Activated CD4-positive, alpha-beta T cell treated with anti-CD3 and anti-CD28 coated beads, Interleukin-2, Interleukin-6, amounts not matched to agents 100 ng/mL and 50 ng/mL, durations not matched to agents 16 hours and 8 hours (primary cell): ENCODE data around the gene C11orf24.
"Not testable (repeated sequence)": the region's sequence is repeated elsewhere in the genome, so short reads cannot be mapped to it uniquely, and the experiment has no call there.

Experiments
- DNase-seq: peaks from one replicate; pipeline ENCODE4 v3.0.0-alpha.2; 2020

Gene C11orf24

DNA sequence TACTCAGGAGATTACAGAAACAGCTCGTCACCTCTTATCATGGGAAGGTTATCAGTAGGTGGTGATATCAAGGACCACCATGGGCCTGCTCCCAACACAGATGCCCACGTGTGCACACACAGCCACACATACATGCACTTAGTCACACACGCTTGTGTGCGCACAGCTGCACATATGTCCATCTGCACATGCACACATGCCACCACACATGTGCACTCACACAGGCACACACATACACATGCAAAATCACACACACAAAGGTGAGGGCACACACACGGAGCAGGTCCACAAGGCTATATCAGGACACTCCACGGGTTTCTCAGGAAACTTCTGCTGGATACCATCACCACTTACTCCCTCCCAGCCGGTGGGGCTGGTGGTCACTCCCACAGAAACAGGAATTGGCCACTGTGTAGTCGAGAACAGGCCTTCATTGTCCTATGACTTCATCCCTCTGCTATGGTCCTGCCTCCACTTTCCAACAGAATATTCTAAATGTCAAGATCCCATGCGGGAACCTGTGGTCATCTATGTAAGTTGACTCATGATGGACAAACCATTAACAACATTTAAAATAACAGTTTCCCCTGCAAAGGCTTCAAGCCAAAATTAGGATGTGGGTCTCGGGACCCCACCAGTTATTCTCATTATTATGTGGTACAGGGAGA is 2.2 kb downstream of the C11orf24 start:
- no peak for DNase-seq

- DNase-seq = no peak
Observed at GRCh38 chr11:68267881-68268240, 3.9 kb downstream of the C11orf24 start.

- DNase-seq = no peak
Observed at GRCh38 chr11:68266936-68267880, 4.6 kb downstream of the C11orf24 start.

- no peak for DNase-seq
Observed at GRCh38 chr11:68266121-68266891, 5.5 kb downstream of the C11orf24 start.

DNA sequence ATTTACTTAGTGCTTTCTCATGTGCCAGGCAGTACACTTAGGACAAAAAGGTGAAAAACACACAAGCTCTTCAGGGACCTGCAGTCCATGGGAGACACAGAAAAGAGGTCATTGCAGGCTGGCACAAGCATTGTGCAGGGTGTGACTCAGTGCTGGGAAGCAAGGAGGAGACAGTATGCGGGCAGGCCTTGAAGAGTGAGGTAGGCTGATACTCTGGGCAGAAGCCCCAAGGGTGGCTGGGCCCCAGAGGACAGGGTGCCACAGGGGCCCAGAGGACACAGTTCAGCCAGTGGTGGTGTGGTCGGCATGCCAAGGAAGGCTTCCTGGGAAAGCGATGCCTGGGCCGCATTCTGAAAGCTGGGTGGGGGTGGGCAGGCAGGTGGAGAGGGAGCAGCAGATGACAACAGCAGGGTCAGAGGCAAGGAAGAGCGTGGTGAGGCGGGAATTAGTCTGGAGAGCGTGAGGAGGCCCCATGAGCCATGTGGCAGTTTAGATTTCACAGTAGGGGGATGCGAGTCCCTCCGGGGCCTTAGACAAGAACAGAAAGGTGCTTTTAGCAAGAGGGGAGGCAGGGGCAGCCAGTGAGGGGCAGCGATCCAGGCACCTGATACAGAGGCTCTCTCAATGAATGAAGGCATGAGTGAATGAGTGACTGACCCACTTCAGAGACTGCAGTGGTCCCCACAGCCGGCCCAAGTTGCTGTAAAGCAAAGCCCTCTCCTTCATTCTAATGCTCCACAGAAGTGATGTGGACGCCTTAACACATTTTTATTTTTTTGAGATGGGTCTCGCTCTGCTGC is 6.8 kb downstream of the C11orf24 start:
- DNase-seq = no peak

GRCh38 chr11:68264244-68264643 is 7.5 kb downstream of the C11orf24 start:
- DNase-seq = no peak

- DNase-seq = no peak
Observed at GRCh38 chr11:68263444-68264035, 8.2 kb downstream of the C11orf24 start.

DNA sequence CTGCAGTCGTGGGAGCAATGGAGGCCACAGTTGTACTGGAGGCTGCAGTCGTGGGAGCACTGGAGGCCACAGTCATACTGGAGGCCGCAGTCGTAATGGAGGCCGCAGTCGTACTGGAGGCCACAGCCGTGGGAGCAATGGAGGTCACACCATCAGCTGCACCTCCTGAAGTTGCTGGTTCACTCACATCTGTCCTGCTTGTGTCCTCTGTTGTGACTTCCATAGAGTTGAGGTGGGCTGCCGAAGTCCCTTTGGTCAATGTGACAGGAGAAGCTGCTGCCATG is 9.3 kb downstream of the C11orf24 start:
- no peak for DNase-seq

- no peak for DNase-seq
Observed at GRCh38 chr11:68261749-68262543, 9.8 kb downstream of the C11orf24 start.

DNA sequence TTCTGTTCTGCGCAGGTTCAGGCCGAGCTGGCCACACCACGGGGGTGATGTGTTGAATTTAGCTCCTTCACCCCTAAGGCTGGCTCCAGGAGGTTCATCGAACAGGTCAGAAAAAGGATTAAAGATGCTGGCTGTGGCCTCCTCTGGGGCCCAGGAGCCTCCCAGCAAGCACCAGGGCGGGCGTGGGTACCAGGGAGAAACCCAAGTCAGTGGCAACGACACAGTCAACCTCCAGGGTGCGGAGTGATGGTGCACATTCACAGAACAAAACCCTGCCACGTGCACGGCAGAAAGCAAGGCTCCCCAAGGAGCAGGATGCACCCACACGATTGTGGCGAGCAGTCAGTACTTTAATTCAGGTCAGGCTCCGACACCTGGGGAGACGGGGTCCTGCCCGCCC is 10.8 kb downstream of the C11orf24 start:
- DNase-seq = no peak

DNA sequence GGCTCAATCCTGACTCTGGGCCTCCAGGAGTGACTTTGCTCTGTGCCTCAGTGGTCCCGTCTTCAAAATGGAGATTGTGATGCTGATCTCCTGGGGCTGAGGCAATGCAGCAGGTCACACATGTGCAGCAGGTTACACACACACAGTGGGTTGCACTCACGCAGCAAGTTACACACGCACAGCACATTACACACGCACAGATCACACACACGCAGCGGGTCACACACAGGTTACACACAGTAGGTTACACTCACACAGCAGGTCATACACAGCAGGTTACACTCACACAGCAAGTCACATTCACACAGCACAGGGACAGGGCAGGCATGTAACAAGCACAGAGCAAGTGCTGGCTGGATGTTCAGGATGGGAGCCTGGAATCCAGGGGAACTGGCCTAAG is 11.3 kb downstream of the C11orf24 start:
- no peak for DNase-seq

GRCh38 chr11:68259122-68259959 is 12.4 kb downstream of the C11orf24 start:
- no peak for DNase-seq

- DNase-seq = no peak
Observed at GRCh38 chr11:68258363-68258765, 13.4 kb downstream of the C11orf24 start.

GRCh38 chr11:68257477-68258362 is 14.1 kb downstream of the C11orf24 start:
- DNase-seq = peak; percentile 93

DNA sequence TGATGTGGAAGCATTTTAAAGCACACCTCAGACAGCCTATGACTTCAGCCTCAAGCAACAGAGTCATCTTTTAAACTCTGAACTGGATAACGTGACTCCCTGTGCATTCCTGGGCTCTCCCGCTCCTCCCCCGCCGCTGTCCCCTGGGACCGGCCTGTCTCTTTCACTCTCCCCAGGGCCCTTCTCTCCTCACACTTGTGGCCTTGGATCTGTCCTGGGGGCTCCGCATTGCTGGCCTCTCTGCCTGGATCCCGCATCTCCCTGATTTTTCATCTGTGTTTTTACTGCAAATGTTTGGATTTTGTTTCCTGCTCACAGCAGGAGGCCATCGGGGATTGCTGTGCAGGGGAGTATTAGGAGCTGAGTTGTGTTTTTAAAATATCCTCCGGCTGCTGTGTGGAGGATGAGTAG is 15.4 kb downstream of the C11orf24 start:
- DNase-seq = no peak

GRCh38 chr11:68255526-68255925 is 16.2 kb downstream of the C11orf24 start:
- no peak for DNase-seq

- DNase-seq = no peak
Observed at GRCh38 chr11:68254421-68254820, 17.4 kb downstream of the C11orf24 start.

GRCh38 chr11:68251765-68252164 is 20.0 kb downstream of the C11orf24 start:
- no peak for DNase-seq

- not testable (repeated sequence) for DNase-seq
Observed at GRCh38 chr11:68244912-68245311, 26.9 kb downstream of the C11orf24 start.

GRCh38 chr11:68243847-68244246 is 27.9 kb downstream of the C11orf24 start:
- not testable (repeated sequence) for DNase-seq
